ENCODE measurements around the gene TBX21.

TBX21 gene

GRCh38 chr17:47733047-47733673 lies at the start of gene TBX21:
Gene TBX21, plus strand, starts transcription at chr17:47733236. Its CDS starts 219 bp downstream, at chr17:47733455.
- TF ChIP-seq CTCF (IDR thresholded peaks at IDR 0.05; ENCODE audit: borderline replicate concordance, control extremely low read depth, extremely low read depth, insufficient read depth, missing control alignments) = peak; percentile 33
- in situ Hi-C loops (cut with MboI; ENCODE audit: low sequenced_read_pairs, unreplicated experiment) = no loop called here
- peak; percentile 92 for DNase-seq (ENCODE audit: low spot score)

- no peak for DNase-seq (ENCODE audit: low spot score)
- TF ChIP-seq CTCF (IDR thresholded peaks at IDR 0.05; ENCODE audit: borderline replicate concordance, control extremely low read depth, extremely low read depth, insufficient read depth, missing control alignments) = no peak
- in situ Hi-C loops (cut with MboI; ENCODE audit: low sequenced_read_pairs, unreplicated experiment) = no loop called here
These were observed 49.0 kb upstream of the TBX21 start for GRCh38 chr17:47684025-47684424.

- no peak for DNase-seq (ENCODE audit: low spot score)
- in situ Hi-C loops (cut with MboI; ENCODE audit: low sequenced_read_pairs, unreplicated experiment) = no loop called here
- TF ChIP-seq CTCF (IDR thresholded peaks at IDR 0.05; ENCODE audit: borderline replicate concordance, control extremely low read depth, extremely low read depth, insufficient read depth, missing control alignments) = no peak
These were observed 48.4 kb upstream of the TBX21 start for GRCh38 chr17:47684535-47685193.

GRCh38 chr17:47685556-47686275 lies 47.3 kb upstream of the TBX21 start:
- in situ Hi-C loops (cut with MboI; ENCODE audit: low sequenced_read_pairs, unreplicated experiment) = no loop called here
- no peak for TF ChIP-seq CTCF (IDR thresholded peaks at IDR 0.05; ENCODE audit: borderline replicate concordance, control extremely low read depth, extremely low read depth, insufficient read depth, missing control alignments)
- DNase-seq (ENCODE audit: low spot score) = no peak

- in situ Hi-C loops (cut with MboI; ENCODE audit: low sequenced_read_pairs, unreplicated experiment) = no loop called here
- no peak for DNase-seq (ENCODE audit: low spot score)
- TF ChIP-seq CTCF (IDR thresholded peaks at IDR 0.05; ENCODE audit: borderline replicate concordance, control extremely low read depth, extremely low read depth, insufficient read depth, missing control alignments) = no peak
These were observed 46.8 kb upstream of the TBX21 start for GRCh38 chr17:47686276-47686635.

- no peak for DNase-seq (ENCODE audit: low spot score)
- in situ Hi-C loops (cut with MboI; ENCODE audit: low sequenced_read_pairs, unreplicated experiment) = no loop called here
- no peak for TF ChIP-seq CTCF (IDR thresholded peaks at IDR 0.05; ENCODE audit: borderline replicate concordance, control extremely low read depth, extremely low read depth, insufficient read depth, missing control alignments)
These were observed 46.2 kb upstream of the TBX21 start for GRCh38 chr17:47686664-47687327.

Measured in GM13976 (cell line).